HG03025 (cell line): ENCODE data around the gene FUZ.

ENCODE experiments used
- ATAC-seq: cut with Tn5 transposase; IDR thresholded peaks from one replicate; pipeline ENCODE4 v1.9.1; 2021; ENCODE audit warnings: mild to moderate bottlenecking, moderate library complexity; ENCODE audit not compliant: unreplicated experiment, low FRiP score

FUZ gene

GRCh38 chr19:49807904-49808675, 5.0 kb downstream of the FUZ start:
- ATAC-seq, result no peak

- ATAC-seq, result no peak
These were observed 5.8 kb downstream of the FUZ start for GRCh38 chr19:49807058-49807903.

- no peak for ATAC-seq
These were observed 6.5 kb downstream of the FUZ start for GRCh38 chr19:49806620-49806959.

- no peak for ATAC-seq
These were observed 7.1 kb downstream of the FUZ start for GRCh38 chr19:49805822-49806619.

- no peak for ATAC-seq
These were observed 9.6 kb downstream of the FUZ start for GRCh38 chr19:49803529-49803856.

- no peak for ATAC-seq
These were observed 10.1 kb downstream of the FUZ start for GRCh38 chr19:49802836-49803528.

- ATAC-seq, result no peak
These were observed 11.0 kb downstream of the FUZ start for GRCh38 chr19:49801966-49802661.

- ATAC-seq, result no peak
These were observed 11.6 kb downstream of the FUZ start for GRCh38 chr19:49801401-49801888.

- ATAC-seq, result no peak
These were observed 12.3 kb downstream of the FUZ start for GRCh38 chr19:49800771-49801170.

GRCh38 chr19:49799798-49800376, 13.2 kb downstream of the FUZ start:
- ATAC-seq, result no peak

- no peak for ATAC-seq
These were observed 13.8 kb downstream of the FUZ start for GRCh38 chr19:49799271-49799797.

- no peak for ATAC-seq
These were observed 14.5 kb downstream of the FUZ start for GRCh38 chr19:49798574-49798973.

- ATAC-seq, result no peak
These were observed 17.5 kb downstream of the FUZ start for GRCh38 chr19:49795615-49796014.

- no peak for ATAC-seq
These were observed 19.6 kb downstream of the FUZ start for GRCh38 chr19:49793561-49793840.

GRCh38 chr19:49792829-49793560, 20.1 kb downstream of the FUZ start:
- no peak for ATAC-seq

GRCh38 chr19:49791776-49792445, 21.2 kb downstream of the FUZ start:
- no peak for ATAC-seq

GRCh38 chr19:49790866-49791265, 22.2 kb downstream of the FUZ start:
- no peak for ATAC-seq

GRCh38 chr19:49788857-49789256, 24.2 kb downstream of the FUZ start:
- no peak for ATAC-seq
